Posterior vena cava (tissue), 2 donors: ENCODE measurements around the gene CST4. TPM values are rescaled to one million over a fixed set of nuclear protein-coding genes. Genes with fewer than 3 reads are reported as not detected.

ENCODE experiments used
- total RNA-seq, 2 donors: library from RNA; stranded (reverse); fragmentation: NEBNext Ultra II Directional; extraction: Animal tissue kit (Norgen Biotek cat#: 25700); gene quantifications; one replicate each; pipeline ENCODE4 v1.2.1, GENCODE V29; 2021
- donor health status: DM: yes; HTN: yes; CAD: no.
- donor health status: DM: yes; HTN: yes; CAD: no.

Gene CST4
- total RNA-seq, 2 donors from 2014 or later: not detected

Other genes starting within 250 kb of the CST4 start
- not detected for gene CSTL1, start 249.4 kb downstream of the CST4 start, total RNA-seq
- not detected for gene CST11, start 236.2 kb downstream of the CST4 start, total RNA-seq
- not detected for gene CST8, start 197.9 kb downstream of the CST4 start, total RNA-seq
- not detected for gene CST9L, start 120.6 kb downstream of the CST4 start, total RNA-seq
- gene CST9, start 83.1 kb downstream of the CST4 start, total RNA-seq: not detected
- 1,000 to 10,000 TPM; 1,234 to 1,451 TPM for gene CST3, start 51.1 kb downstream of the CST4 start, total RNA-seq
- not detected for gene CST1, start 61.9 kb upstream of the CST4 start, total RNA-seq
- gene CST2, start 137.7 kb upstream of the CST4 start, total RNA-seq: 1 to 10 TPM in 1 of 2 donors, not detected in 1; 1.2 TPM
- not detected for gene CST5, start 190.7 kb upstream of the CST4 start, total RNA-seq